ENCODE results near the gene MMP23B.
"Not testable (repeated sequence)": the region's sequence is repeated elsewhere in the genome, so short reads cannot be mapped to it uniquely, and the experiment has no call there.

Gene MMP23B

GRCh38 chr1:1631782-1632420, at the start of gene MMP23B:
Gene MMP23B, plus strand, starts transcription at chr1:1632173. Its CDS starts 46 bp downstream, at chr1:1632219.
- DNase-seq (ENCODE audit: low spot score): no peak

DNA sequence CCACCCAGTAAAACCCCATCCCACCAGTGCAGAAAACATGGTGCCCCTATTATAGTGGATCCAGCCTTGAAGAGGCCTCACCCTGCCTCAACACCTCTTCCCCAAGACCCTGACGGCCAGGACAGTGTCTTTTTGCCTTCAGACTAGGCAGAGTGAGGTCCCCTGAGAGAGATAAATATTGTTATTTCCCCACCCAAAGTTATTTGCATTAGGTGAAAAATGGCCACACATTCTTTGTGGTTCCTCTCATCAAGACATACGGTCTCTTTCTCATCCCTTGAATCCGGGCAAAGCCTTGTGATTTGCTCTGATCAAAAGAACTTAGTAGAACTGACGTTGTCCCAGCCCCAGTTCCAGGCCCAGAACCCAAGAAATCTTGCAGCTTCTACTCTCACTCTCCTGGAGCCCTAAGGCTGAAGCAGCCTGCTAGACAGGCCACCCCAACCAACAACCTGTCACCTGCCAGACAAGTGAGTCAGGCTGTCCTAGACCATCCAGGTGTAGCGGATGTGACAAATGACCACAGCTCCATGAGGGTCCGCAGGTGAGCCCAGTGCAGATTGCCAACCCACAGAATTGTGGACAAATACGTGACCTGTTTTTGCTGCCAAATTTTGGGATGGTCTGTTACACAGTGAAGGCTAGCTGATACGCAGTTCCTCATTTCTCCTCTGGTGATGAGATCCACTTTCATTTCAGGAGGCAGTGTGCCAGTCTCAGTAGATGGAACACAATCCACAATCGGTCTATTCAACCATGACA, 49.2 kb upstream of the MMP23B start:
- no peak for DNase-seq (ENCODE audit: low spot score)

DNA sequence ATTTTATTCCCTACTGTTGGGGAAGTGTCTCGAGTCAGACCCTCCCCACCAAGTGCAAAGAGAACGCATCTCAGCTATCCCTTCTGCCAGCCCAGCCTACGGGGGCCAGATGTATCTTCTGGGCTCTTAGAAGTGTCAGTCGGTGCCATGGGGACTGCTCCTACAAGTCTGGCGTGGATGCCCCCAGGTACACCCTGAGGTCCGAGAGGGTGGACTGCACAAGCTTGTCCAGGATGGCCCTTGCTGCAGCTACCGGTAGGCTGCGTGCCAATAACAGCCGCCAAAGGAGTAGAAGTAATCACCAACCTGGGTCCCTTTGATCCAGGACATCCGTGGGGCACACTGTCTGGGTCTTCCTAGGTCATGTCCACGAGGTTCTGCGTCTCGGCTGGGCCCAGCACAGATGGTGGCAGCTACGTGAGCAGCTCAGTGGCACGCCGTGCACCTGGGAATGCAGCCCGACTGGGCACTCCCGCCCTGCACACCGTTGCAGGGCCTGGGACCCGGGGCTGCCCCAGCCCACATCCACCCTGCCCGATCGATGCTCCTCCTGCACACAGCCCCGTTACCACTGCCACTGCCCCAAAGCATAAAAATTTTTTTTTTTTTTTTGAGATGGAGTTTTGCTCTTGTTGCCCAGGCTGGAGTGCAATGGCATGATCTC, 48.5 kb upstream of the MMP23B start:
- DNase-seq (ENCODE audit: low spot score): no peak

- no peak for DNase-seq (ENCODE audit: low spot score)
Measured at GRCh38 chr1:1591452-1591851, 40.5 kb upstream of the MMP23B start.

DNA sequence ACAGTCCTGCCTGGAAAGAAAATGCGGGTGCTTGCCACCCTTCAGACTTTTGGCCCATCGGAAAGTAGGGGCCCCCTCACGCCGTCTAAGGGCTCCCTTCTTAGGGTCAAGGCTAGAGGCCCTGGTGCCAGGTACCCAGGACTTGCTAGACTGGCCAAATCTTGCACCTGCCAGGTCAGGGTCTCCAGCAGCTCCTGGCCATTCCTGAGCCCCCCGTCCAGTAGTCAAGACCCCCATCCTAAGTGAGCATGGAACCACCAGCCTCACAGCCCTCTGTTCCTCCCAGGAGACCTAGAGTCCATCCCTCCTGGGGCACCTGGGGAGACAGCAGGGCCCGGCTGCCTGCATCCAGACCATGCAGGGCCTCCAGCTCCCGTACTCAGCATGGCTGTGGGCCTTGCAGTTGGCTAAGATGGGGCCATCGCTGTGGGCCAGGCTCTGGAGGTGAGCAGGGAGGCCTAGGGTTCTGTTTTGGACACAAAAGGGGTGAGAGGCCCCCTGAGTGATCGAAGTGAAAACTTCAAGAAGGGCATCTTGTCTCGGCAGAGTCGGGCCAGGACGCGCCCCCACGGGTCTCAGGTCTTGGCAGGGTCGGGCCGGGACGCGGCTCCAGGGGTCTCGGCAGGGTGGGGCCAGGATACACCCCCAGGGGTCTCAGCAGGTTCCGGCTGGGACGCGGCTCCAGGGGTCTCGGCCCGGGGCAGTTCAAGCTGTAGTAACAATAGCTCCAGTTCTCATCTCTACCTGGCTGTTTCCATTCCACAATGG, 38.0 kb upstream of the MMP23B start:
- no peak for DNase-seq (ENCODE audit: low spot score)

GRCh38 chr1:1594602-1595260, 37.2 kb upstream of the MMP23B start:
- no peak for DNase-seq (ENCODE audit: low spot score)

GRCh38 chr1:1595341-1595740, 36.6 kb upstream of the MMP23B start:
- DNase-seq (ENCODE audit: low spot score): not testable (repeated sequence)

- DNase-seq (ENCODE audit: low spot score): no peak
Measured at GRCh38 chr1:1596493-1597274, 35.3 kb upstream of the MMP23B start.

DNA sequence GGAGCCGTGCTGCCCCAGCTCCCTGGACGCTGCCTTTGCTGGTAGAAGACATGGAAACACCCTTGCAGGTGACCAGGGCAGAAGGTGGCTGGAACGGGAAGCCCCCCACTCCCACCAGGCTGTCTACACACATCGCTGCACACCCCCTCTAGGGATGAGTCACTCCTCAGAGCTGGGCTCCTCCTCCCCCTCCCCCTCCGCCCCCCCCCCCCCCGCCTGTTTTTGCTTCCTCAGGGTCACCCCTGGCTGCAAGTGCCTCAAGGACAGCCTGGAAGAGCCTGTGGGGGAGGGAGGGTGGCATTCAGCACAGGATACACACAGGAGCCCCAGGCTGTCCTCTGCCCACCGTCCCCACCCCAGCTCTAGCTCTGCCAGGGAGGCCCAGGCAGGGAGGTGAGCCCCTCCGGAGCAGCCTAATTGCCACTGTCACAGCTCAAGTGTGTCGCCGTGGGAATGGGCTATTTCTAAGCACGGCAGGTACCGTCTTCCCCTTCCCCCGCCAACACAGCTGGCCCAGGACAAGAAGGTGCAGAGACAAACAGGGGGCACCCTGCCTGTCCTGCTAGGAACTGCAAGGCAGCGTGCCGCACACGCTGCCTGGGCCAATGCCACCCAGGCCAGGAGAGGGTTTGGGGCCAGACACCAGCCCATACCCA, 34.6 kb upstream of the MMP23B start:
- no peak for DNase-seq (ENCODE audit: low spot score)

DNA sequence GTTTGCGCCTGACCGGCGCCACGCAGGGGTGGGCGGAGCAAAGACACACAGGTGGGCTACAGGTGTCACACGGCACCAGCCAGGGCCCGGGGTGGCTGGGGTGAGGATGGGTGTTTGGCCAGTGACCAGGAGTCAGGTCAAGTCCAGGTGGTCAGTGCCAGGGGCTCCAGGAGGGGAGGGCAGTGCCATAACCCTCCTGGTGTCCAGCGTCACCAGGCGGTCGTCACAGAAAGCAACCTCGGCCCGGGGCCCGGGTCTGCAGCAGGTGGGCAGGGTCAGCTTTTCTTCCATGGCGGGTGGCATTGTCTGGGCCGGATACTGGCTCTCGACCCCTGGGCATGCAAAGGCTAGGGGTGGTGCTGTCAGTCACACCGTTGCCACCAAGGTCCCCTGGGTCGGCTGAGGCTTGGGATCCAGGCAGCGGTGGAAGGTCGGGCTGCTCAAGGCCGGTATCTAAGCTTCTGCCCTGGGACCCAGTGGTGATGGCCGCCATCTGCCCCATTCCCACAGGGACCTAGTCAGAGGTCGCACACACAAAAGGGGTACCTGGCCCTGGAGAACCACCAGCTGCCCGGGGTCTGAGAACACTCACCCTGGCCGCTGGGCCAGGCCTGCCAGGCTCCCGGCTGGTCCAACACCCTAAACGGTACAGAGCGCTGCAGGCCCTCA, 33.8 kb upstream of the MMP23B start:
- no peak for DNase-seq (ENCODE audit: low spot score)

GRCh38 chr1:1598720-1599029, 33.3 kb upstream of the MMP23B start:
- DNase-seq (ENCODE audit: low spot score): no peak

GRCh38 chr1:1599030-1599934, 32.7 kb upstream of the MMP23B start:
- peak; percentile 79 for DNase-seq (ENCODE audit: low spot score)

- no peak for DNase-seq (ENCODE audit: low spot score)
Measured at GRCh38 chr1:1599935-1600860, 31.8 kb upstream of the MMP23B start, which contains the start of gene FNDC10. Gene FNDC10, minus strand, starts transcription at chr1:1600135. Its CDS starts 120 bp downstream, at chr1:1600015.

DNA sequence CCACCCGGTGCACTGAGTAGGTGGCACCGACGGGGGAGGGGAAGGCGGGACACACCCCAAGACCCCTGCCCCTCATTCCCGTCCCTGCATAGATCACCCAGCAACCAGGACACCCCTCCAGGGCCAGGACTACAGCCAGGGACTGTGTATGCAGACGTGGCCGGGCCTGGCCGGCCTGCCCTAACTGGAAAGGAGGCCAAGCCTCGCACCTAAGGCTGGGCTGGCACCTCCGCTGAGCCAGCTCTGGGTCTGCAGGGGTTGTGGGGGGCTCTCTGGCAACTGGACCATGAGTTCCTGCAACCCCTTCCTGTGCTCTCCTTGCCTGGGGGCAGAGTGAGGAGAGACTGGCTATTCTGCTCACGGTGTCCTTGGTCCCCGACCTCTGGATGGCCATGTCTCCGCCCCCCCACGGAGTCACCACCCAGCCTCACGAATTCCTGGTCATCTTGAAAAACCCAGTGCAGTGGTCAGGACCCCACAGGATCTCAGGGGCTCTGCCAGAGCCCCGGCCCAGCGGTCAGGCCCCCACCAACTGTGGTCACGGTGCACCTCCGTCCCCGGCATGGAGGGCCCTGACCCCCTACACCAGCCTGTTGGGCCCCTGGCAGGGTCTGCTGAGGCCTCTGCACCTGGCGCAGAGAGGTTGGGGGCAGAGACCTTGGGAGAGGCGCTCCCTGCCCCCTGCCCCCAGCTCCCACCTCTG, 31.0 kb upstream of the MMP23B start:
- DNase-seq (ENCODE audit: low spot score): no peak

DNA sequence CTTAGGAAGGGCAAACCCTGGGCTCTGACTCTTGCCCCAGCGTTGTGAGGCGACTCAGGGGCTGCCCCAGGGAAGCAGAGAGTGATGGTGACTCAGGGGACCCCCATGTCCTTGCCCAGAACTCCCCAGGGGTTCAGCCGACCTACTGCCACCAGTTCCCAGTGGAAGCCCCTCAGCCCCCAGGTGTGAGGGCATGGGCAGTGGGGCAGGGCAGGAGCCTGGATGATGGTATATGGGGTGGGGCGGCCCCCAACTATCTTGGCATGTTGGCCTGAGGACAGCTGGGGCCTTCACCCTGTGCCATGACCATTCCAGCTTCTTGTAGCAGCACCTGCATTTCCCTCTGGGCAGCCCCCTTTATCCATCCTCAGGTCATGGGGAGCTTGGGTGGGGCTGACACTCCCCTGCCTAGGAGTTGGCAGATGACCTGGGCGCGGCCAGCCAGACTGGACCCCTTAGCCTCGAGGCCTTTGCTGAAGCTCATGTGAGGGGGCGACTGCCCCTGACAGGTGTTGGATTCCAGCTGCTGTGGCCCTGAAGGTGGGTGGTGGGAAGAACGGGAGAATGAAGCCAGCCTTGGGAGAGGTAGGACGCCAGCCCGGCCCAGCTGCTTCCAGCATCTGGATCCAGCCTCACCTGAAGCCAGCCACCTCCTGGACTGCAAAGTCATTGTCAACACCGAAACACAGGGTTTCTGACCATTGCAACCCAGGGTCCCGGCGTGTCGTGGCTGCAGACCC, 30.2 kb upstream of the MMP23B start:
- no peak for DNase-seq (ENCODE audit: low spot score)

- DNase-seq (ENCODE audit: low spot score): no peak
Measured at GRCh38 chr1:1602304-1602967, 29.5 kb upstream of the MMP23B start.

All from AG08395 (cell line).